ENCODE results near the gene USF1. TPM values are rescaled to one million over a fixed set of nuclear protein-coding genes. Genes with fewer than 3 reads are reported as not detected.
A peak's percentile ranks its signal among the peaks of the same experiment; 100 is the strongest.
"Not testable (repeated sequence)": the region's sequence is repeated elsewhere in the genome, so short reads cannot be mapped to it uniquely, and the experiment has no call there.

Gene USF1
- total and polyA plus RNA-seq, 2 experiments from 2014 or later: 33.7 to 110 TPM

- DNase-seq (ENCODE audit: low read depth in 1 of 2, low spot score in 1 of 2): no peak
- peak overlapping the region; percentile 51 for H3K4me3 ChIP-seq
- no peak for TF ChIP-seq CTCF (IDR thresholded peaks at IDR 0.05; ENCODE audit: low read depth, low read length)
- H3K36me3 ChIP-seq: no peaks in the 10 kb centered on the region
- H3K27ac ChIP-seq: peak overlapping the region; percentile 18
- no peaks in the 10 kb centered on the region for H3K9me3 ChIP-seq (ENCODE audit: low read depth)
- no peaks in the 10 kb centered on the region for H3K27me3 ChIP-seq
- peaks cover 30% of the 10 kb centered on the region for H3K4me1 ChIP-seq (ENCODE audit: low read depth)
Measured at GRCh38 chr1:161017756-161018630, 27.8 kb downstream of the USF1 start.

- not testable (repeated sequence) for H3K4me3 ChIP-seq; H3K27me3 ChIP-seq; DNase-seq (ENCODE audit: low read depth in 1 of 2, low spot score in 1 of 2); H3K36me3 ChIP-seq; H3K9me3 ChIP-seq (ENCODE audit: low read depth)
- H3K27ac ChIP-seq: peak overlapping the region; percentile 18
- peaks cover 36% of the 10 kb centered on the region for H3K4me1 ChIP-seq (ENCODE audit: low read depth)
Measured at GRCh38 chr1:161017181-161017580, 28.6 kb downstream of the USF1 start.

GRCh38 chr1:161016683-161017082 lies 29.1 kb downstream of the USF1 start:
- peak in 1 of 2 donors; percentile 38 for DNase-seq (ENCODE audit: low read depth in 1 of 2, low spot score in 1 of 2)
- not testable (repeated sequence) for H3K9me3 ChIP-seq (ENCODE audit: low read depth); H3K4me3 ChIP-seq; H3K27me3 ChIP-seq; H3K36me3 ChIP-seq; H3K27ac ChIP-seq
- H3K4me1 ChIP-seq (ENCODE audit: low read depth): peaks cover 41% of the 10 kb centered on the region

GRCh38 chr1:161013488-161014230 lies 32.1 kb downstream of the USF1 start:
- Histone ChIP-seq H3K4me3 (no peak overlapping the region), H3K9me3 (ENCODE audit: low read depth) (no peaks in the 10 kb centered on the region), H3K27me3 (no peaks in the 10 kb centered on the region), H3K36me3 (no peaks in the 10 kb centered on the region), H3K4me1 (ENCODE audit: low read depth) (peaks cover 61% of the 10 kb centered on the region), H3K27ac (peak overlapping the region; percentile 63)
- DNase-seq (ENCODE audit: low read depth in 1 of 2, low spot score in 1 of 2): peak in 1 of 2 donors; percentile 98
- TF ChIP-seq CTCF (IDR thresholded peaks at IDR 0.05; ENCODE audit: low read depth, low read length): no peak

GRCh38 chr1:161013131-161013487 lies 32.7 kb downstream of the USF1 start:
- H3K27ac ChIP-seq: peak overlapping the region; percentile 63
- peaks cover 63% of the 10 kb centered on the region for H3K4me1 ChIP-seq (ENCODE audit: low read depth)
- H3K27me3 ChIP-seq: no peaks in the 10 kb centered on the region

GRCh38 chr1:161012420-161012819 lies 33.4 kb downstream of the USF1 start:
- no peaks in the 10 kb centered on the region for H3K27me3 ChIP-seq
- no peak for TF ChIP-seq CTCF (IDR thresholded peaks at IDR 0.05; ENCODE audit: low read depth, low read length)
- no peak overlapping the region for H3K4me3 ChIP-seq
- no peaks in the 10 kb centered on the region for H3K9me3 ChIP-seq (ENCODE audit: low read depth)
- peak overlapping the region; percentile 63 for H3K27ac ChIP-seq
- H3K4me1 ChIP-seq (ENCODE audit: low read depth): peaks cover 63% of the 10 kb centered on the region
- DNase-seq (ENCODE audit: low read depth in 1 of 2, low spot score in 1 of 2): no peak
- H3K36me3 ChIP-seq: no peaks in the 10 kb centered on the region

More at GRCh38 chr1:161013131-161013487, 32.7 kb downstream of the USF1 start:
- Histone ChIP-seq H3K9me3 (ENCODE audit: low read depth) (no peaks in the 10 kb centered on the region), H3K36me3 (no peaks in the 10 kb centered on the region), H3K4me3 (no peak overlapping the region)
- TF ChIP-seq CTCF (IDR thresholded peaks at IDR 0.05; ENCODE audit: low read depth, low read length): no peak
- DNase-seq (ENCODE audit: low read depth in 1 of 2, low spot score in 1 of 2): peak in 1 of 2 donors; percentile 62
